GM10266 (cell line): ENCODE measurements around the gene FSTL5.

Experiments used
- DNase-seq: peaks from one replicate; pipeline ENCODE4 v3.0.0; 2012; ENCODE audit errors: extremely low spot score
- CTCF ChIP-seq: IDR thresholded peaks from 2 replicates; pipeline ENCODE4 v1.5.1; 2012; ENCODE audit warnings: mild to moderate bottlenecking, low read depth; ENCODE audit not compliant: control insufficient read depth, insufficient read depth; ENCODE audit errors: missing control alignments

The FSTL5 gene

GRCh38 chr4:162038112-162038511, 125.7 kb downstream of the FSTL5 start:
- TF ChIP-seq CTCF: no peak

GRCh38 chr4:162017863-162018262, 145.9 kb downstream of the FSTL5 start:
- no peak for TF ChIP-seq CTCF
- DNase-seq: no peak

More at GRCh38 chr4:162038112-162038511, 125.7 kb downstream of the FSTL5 start:
- no peak for DNase-seq

- TF ChIP-seq CTCF: no peak
- DNase-seq: no peak
These were observed 146.8 kb downstream of the FSTL5 start for GRCh38 chr4:162016991-162017390.

GRCh38 chr4:162016219-162016618, 147.6 kb downstream of the FSTL5 start:
- no peak for TF ChIP-seq CTCF

GRCh38 chr4:162015090-162015489, 148.7 kb downstream of the FSTL5 start:
- no peak for DNase-seq
- TF ChIP-seq CTCF: no peak

More at GRCh38 chr4:162016219-162016618, 147.6 kb downstream of the FSTL5 start:
- no peak for DNase-seq

GRCh38 chr4:162011089-162011488, 152.7 kb downstream of the FSTL5 start:
- no peak for DNase-seq
- TF ChIP-seq CTCF: no peak

GRCh38 chr4:162010362-162010761, 153.4 kb downstream of the FSTL5 start:
- no peak for TF ChIP-seq CTCF
- no peak for DNase-seq
